RPMI8226 (cell line): ENCODE results near the gene ROBO2.
"Not testable (repeated sequence)": the region's sequence is repeated elsewhere in the genome, so short reads cannot be mapped to it uniquely, and the experiment has no call there.

Source experiments
- DNase-seq: peaks from one replicate; pipeline ENCODE4 v3.0.0-alpha.2; 2015

ROBO2 gene

GRCh38 chr3:77345009-77345408 lies 305.1 kb downstream of the ROBO2 start:
- DNase-seq = no peak

GRCh38 chr3:77348244-77348855 lies 308.5 kb downstream of the ROBO2 start:
- peak; percentile 38 for DNase-seq

GRCh38 chr3:77354958-77355357 lies 315.1 kb downstream of the ROBO2 start:
- DNase-seq = no peak

DNA sequence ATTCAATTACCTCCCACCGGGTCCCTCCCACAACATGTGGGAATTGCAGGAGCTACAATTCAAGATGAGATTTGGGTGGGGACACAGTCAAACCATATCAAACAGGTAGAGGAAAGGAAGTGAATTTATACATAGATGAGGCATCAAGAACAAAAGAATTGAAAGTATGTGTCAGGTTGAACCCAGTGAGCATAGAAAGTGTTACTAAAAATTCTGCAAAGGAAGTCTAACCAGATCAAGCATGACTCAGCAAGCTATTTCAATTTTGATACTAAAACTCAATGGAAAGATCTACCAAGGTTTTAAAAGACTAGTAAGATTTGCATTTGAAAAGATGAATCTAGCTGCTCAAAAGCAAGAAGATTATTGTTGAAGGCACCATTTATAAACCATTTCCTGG lies 323.0 kb downstream of the ROBO2 start:
- no peak for DNase-seq

DNA sequence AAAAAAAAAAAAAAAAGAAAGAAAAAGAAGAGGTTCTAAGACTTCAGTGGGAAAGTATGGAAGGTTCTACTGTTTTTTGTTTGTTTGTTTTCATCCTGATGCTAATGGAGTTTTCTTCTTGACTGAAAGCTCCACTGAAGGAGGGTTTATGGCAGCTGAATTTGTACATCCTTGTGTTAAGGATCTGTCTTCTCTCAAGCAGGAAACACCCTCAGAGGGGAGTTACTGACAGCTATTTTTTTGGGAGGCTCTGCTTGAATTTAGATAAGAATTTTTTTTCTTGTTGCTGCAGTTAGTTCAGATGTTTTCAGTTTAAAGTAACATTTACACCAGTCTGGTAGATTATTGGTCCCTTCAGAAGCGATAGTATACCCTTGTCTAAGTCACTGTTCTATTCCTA lies 325.3 kb downstream of the ROBO2 start:
- no peak for DNase-seq

DNA sequence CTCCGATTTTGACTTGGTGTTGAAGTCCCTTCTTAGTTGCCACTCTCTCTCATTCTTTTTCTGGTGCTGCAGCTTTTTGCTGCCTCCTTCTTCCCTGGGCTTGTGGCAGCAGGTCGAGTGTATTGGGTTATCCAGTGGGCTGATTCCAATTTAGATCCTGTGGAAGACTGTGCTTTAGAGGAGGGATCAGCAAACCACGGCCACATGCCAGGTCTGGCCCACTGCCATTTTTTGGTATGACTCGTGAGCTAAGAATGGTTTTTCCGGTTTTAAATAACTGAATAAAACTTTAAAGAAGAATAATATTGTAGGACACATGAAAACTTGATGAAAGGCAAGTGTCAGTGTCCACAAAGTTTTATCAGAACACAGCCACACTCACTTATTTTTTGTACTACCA lies 330.5 kb downstream of the ROBO2 start:
- DNase-seq = no peak

DNA sequence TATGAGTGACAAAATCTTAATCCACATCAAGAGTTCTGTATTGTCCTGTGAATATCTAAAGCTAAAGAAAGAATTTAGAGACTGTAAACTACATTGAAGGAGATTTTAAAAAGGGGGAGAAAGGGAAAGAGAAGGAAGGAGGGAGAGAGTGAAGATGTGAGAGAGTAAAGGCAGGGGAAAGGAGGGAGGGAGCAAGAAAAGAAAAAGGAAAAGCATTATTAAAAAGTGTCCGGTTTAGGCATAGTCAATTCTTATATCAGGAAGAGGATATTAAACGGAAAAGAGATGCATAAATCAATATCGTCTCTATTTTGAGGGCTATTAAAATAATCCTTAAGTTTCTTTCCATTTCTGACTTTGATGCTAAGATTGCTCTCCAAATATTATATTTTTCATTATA lies 332.1 kb downstream of the ROBO2 start:
- no peak for DNase-seq

GRCh38 chr3:77372634-77373346 lies 332.9 kb downstream of the ROBO2 start:
- no peak for DNase-seq

GRCh38 chr3:77373619-77374018 lies 333.7 kb downstream of the ROBO2 start:
- DNase-seq = no peak

DNA sequence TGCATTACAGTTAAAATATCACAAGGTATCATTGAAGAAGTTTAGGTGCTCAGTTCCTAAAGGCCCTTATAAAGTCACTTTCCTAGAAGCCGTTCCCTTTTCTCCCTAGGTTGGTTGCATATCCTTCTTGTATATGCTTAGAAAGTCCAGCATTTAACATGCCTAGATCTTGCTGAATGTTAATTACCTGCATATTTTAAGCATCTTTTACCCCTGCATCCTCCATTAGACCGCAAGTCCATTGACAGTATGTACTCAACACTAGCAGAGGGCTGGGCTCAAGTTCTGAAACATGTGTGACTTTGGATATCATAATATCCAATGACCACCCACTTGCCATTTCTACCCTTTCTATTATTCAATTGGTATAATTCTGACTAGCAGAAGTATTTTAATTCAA lies 336.6 kb downstream of the ROBO2 start:
- DNase-seq = no peak

DNA sequence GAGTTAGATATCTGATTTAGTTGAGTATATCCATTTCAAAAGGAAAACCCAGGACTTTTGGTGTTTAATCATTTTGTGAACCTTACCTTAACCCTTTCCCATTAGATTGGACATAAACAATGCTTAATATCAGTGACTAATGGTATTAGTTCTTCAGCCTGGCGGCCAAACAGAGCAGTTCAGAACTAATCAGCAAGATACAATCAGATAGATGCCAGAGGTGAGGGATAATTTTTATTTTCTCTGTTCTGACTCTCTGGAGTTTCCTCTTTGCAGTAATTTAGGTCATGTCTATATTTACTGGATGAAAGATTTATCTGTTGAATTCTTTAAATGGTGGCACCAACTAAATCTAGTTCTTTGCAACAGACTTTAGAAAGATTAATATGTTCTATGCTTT lies 337.8 kb downstream of the ROBO2 start:
- no peak for DNase-seq

- DNase-seq = no peak
These were observed 340.2 kb downstream of the ROBO2 start for GRCh38 chr3:77380136-77380535.

DNA sequence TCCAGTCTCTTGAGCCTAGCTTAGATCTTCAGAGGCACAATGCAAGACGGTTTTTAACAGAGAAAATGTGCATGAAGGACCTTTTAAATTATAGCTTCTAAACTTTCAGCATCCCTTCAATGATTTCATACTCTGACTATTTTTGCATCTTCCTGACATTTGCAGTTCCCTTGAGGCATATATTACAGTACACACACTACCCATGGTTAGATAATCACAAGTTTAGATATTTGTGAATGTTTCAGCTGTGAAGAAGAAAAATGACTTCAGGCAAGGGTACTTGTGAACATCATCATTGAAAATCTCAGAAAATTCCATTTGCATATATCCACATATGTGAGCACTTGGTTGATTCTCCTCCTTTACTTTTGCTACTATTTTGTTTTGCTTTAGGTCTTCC lies 341.5 kb downstream of the ROBO2 start:
- no peak for DNase-seq

GRCh38 chr3:77392181-77392580 lies 352.3 kb downstream of the ROBO2 start:
- DNase-seq = no peak

GRCh38 chr3:77394046-77394445 lies 354.1 kb downstream of the ROBO2 start:
- no peak for DNase-seq

- no peak for DNase-seq
These were observed 365.0 kb downstream of the ROBO2 start for GRCh38 chr3:77404871-77405270.

GRCh38 chr3:77407441-77407840 lies 367.5 kb downstream of the ROBO2 start:
- DNase-seq = no peak

GRCh38 chr3:77410334-77410733 lies 370.4 kb downstream of the ROBO2 start:
- DNase-seq = not testable (repeated sequence)

GRCh38 chr3:77411334-77411733 lies 371.4 kb downstream of the ROBO2 start:
- DNase-seq = no peak

GRCh38 chr3:77412021-77412438 lies 372.1 kb downstream of the ROBO2 start:
- no peak for DNase-seq

- DNase-seq = no peak
These were observed 372.7 kb downstream of the ROBO2 start for GRCh38 chr3:77412584-77412983.

- no peak for DNase-seq
These were observed 375.0 kb downstream of the ROBO2 start for GRCh38 chr3:77414881-77415280.

- DNase-seq = no peak
These were observed 380.4 kb downstream of the ROBO2 start for GRCh38 chr3:77420336-77420735.

GRCh38 chr3:77421916-77422315 lies 382.0 kb downstream of the ROBO2 start:
- peak; percentile 68 for DNase-seq

GRCh38 chr3:77426531-77426930 lies 386.6 kb downstream of the ROBO2 start:
- no peak for DNase-seq
